Measurements from ENCODE around the gene NKX2-4.

Gene NKX2-4

GRCh38 chr20:21395051-21395665, 2.2 kb downstream of the NKX2-4 start:
- intact Hi-C loops (cut with DNase I), result no loop called here
- DNase-seq, result no peak

GRCh38 chr20:21394551-21394950, 2.8 kb downstream of the NKX2-4 start:
- intact Hi-C loops (cut with DNase I), result no loop called here
- DNase-seq, result no peak

DNA sequence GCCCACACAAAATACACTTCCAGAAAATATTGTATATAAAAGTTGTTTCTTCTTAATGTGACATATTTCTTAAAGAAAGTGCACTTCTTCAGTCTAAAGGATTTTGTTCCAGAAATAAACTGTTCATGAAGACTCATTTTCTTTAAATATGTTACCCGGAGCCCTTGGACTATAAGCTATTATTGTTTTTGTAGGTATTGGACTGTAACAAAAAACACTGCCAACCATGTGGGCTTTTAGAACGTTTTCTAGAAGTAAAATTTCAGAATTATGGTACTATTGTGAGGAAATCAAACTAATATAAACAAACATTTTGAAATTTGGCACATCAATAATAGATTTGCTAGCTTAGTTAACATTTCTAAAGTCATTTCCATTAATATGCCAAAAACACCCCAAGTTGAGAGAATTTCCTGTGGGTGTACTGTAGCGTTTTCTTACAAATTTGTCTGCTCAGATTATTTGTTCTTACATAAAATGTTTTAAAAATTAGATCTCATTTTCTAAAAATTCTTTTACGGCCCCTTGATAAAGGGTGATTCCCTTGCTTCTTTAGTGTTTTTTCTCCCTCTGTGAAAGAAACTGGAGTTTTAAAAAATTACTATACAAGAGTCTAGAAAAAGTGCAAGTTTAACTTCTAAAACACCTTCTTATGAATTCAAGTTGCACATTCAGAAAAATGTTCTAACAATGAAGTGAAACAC, 3.4 kb downstream of the NKX2-4 start:
- intact Hi-C loops (cut with DNase I), result no loop called here
- no peak for DNase-seq

DNA sequence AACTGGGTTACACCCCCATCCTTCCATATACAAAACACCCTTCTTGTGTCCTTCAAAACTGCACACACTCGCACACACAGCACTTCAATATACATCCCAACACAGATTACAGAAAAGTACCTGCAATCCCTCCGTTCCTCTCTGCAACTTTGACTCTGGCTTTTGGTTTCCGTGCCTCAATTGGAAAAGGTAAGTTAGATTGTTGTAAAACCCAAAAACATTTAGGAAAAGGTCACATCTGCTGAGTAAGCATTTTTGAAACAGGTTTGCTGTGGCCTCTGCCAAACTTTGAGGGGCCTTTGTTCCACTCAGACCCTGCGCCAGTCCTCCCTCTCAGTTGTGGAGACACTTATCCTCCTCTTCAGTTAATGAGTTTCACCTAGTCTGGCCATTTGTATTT, 4.2 kb downstream of the NKX2-4 start:
- intact Hi-C loops (cut with DNase I), result no loop called here
- no peak for DNase-seq

- intact Hi-C loops (cut with DNase I), result no loop called here
- no peak for DNase-seq
These were observed 5.4 kb downstream of the NKX2-4 start for GRCh38 chr20:21391972-21392352.

DNA sequence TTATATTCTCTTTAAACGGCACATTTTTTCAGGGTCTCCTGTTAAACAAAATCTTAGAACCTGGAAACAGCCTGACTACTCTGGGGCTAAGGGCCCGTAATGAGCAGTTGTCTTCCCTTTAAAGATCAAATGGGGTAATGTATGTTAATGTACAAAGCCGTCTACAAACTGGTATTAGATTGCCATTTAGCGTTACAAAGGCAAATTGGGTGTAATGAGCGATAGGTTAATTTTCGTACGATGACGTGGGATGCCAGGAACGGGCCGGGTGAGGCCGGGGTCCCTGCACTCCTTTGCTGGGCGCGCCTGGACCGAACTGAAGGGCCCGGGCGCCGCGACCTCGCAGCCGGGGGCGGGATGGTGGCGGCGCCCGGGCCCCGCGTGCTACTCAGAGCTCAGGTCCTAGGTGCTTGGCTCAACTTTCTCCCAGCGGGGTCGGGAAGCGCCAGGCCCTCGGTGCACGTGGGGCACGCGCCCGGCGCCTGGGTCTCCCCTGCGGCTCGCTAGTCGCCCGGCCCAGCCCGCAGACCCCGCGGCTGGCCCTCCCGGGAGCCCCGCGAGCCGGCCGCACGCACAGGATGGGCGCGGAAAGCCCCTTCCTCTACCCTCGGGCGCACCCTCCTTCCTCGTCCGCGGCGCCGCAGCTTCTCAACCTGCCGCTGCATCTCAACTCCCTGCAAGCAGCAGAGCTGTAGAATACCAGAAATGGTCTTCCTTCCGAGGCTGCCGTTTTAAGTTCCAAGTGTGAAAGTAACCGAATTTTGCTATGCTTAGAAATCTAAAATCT, 5.9 kb downstream of the NKX2-4 start:
- intact Hi-C loops (cut with DNase I), result no loop called here
- peak in 2 of 10 donors; percentile 43 to 65 for DNase-seq

GRCh38 chr20:21390768-21391167, 6.6 kb downstream of the NKX2-4 start:
- intact Hi-C loops (cut with DNase I), result no loop called here
- no peak for DNase-seq

- intact Hi-C loops (cut with DNase I), result no loop called here
- DNase-seq, result no peak
These were observed 8.0 kb downstream of the NKX2-4 start for GRCh38 chr20:21389368-21389767.

DNA sequence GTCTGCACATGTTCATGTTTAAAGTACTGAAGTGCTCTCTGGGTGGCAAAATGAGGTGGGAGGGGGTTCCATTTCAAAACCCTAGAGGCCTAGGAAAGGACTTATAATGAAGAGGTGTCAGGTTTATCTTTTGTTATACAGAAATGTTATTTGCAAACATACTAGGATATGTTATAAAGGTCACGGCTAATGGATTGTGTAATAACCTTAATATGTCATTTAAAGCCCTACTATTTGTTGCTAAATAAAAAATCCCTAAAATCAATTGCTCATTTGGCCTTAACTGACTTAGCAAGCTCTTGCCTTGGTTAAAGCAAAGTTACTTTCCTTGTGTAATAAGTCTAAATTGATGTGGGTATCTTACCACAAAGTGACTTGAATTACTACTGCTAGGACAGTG, 8.8 kb downstream of the NKX2-4 start:
- intact Hi-C loops (cut with DNase I), result no loop called here

DNA sequence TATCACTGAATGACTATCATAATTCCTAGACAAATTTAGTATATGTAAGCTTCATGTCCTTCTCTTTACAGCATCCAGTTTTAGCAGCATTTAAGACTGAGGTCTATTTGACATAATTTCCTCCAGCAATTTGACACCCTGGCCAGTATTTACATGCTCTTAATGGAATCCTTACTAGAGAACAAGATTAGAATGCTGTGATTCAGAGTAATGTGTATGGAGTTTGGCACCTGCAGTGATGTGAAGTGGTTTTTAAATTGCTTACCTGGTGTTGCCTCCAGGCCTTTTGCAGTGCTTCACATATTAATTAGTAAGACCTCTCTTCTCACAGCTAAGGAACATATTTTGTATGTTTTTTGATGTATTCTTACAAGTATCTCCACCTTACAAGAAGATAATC, 9.8 kb downstream of the NKX2-4 start:
- no peak for DNase-seq
- intact Hi-C loops (cut with DNase I), result no loop called here

More for the DNA sequence above, 8.8 kb downstream of the NKX2-4 start:
- DNase-seq, result no peak

- intact Hi-C loops (cut with DNase I), result no loop called here
- no peak for DNase-seq
These were observed 11.2 kb downstream of the NKX2-4 start for GRCh38 chr20:21386111-21386510.

DNA sequence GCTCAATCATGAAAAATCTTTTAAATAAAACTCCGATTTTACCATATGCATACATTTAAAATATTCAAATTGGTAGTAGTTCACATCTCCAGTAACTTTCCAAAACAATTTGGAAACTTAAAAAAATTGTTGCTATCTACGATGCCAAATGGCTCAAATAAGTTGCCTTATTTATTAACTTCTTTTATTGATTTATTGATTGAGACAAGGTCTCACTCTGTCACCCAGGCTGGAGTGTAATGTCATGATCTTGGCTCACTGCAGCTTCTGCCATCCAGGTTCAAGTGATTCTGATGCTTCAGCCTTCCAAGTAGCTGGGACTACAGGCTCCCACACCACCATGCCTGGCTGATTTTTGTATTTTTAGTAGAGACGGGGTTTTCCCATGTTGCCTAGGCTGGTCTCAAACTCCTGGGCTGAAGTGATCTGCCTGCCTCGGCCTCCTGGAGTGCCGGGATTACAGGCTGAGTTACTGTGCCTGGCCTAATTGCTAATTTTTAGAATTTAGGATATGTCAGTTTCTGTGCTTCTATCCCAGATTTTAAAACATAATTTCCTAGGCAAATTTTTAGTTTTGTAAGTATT, 12.9 kb downstream of the NKX2-4 start:
- no peak for DNase-seq
- intact Hi-C loops (cut with DNase I), result no loop called here

DNA sequence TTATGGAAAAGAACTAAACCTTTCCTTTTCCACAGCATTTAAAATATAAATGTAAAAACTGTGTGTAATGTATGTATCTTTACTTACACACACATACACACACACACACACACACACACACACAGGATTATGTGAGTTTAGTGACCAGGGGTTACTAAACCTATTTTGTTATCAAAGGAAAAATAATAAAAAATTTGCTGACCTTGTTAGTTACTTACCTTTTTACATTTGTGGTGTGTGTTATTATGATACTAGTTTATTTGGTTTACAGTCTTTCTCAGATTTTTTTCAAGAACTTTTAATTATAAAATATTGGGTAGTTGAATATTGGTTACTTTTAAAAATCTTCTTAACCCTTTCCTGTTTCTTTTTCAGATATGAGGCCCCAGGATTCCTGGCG, 15.7 kb downstream of the NKX2-4 start:
- intact Hi-C loops (cut with DNase I), result no loop called here
- DNase-seq, result no peak

DNA sequence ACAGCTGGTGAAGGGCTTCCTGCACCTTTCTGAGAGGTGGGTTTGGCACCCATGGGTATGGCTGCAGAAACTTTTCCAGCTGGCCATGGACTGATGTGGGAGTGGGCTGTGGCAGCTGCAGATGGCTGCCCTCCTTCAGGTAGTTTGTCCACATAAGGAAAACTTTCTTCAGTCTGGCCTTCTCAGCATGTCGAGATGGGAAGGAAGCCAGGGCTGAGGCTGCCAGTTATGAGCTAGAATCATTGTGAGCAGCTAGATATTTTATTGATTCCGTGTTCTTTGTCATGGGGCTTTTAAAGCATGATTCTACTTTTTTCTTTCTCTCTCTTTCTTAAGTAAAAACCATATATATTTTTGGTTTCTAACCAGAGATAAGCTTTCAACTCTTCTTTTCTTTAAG, 16.6 kb downstream of the NKX2-4 start:
- intact Hi-C loops (cut with DNase I), result no loop called here
- peak in 1 of 10 donors; percentile 45 for DNase-seq

DNA sequence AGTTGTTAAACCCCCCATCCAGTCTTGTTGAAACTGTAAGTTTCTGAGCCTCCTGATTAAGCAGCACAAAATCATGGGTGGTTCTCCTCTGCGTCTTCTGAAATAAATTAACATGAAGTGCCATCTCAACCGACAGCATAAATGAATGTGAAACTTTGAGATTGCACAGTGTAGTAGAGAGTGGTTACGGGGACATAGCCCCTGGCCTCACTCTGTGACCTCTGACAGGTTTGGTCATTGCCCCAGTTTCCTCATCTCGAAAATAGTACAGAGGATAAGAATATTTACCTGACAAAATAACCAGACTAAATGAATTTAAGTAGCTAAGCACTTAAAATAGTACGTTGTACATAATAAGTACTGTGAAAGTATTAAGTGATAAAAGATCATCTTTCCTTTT, 19.1 kb downstream of the NKX2-4 start:
- intact Hi-C loops (cut with DNase I), result no loop called here
- no peak for DNase-seq

DNA sequence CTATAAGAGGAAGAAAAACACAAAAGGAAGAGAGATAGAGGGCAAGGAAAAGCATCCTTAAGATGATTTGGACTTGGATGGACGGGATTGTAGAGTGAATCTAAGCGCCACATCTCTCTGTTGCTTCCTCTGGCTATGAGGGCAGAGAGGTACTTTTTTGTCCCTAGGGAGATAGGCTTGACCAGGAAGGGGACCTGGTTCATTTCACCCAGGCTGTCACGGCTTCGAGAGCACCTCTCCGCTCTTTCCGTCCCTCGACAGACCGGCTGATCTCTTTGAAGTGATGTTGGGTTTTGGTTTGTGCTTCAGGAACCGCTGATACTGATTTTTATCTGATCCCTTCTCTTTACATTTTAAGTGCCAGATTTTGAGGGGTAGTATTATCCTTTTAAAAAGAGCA, 19.6 kb downstream of the NKX2-4 start:
- no peak for DNase-seq
- intact Hi-C loops (cut with DNase I), result no loop called here

GRCh38 chr20:21376626-21377025, 20.7 kb downstream of the NKX2-4 start:
- no peak for DNase-seq
- intact Hi-C loops (cut with DNase I), result no loop called here

GRCh38 chr20:21373436-21373835, 23.9 kb downstream of the NKX2-4 start:
- no peak for DNase-seq
- intact Hi-C loops (cut with DNase I), result no loop called here

- intact Hi-C loops (cut with DNase I), result no loop called here
- no peak for DNase-seq
These were observed 25.3 kb downstream of the NKX2-4 start for GRCh38 chr20:21372016-21372415.

- no peak for DNase-seq
- intact Hi-C loops (cut with DNase I), result no loop called here
These were observed 26.1 kb downstream of the NKX2-4 start for GRCh38 chr20:21371193-21371592.

DNA sequence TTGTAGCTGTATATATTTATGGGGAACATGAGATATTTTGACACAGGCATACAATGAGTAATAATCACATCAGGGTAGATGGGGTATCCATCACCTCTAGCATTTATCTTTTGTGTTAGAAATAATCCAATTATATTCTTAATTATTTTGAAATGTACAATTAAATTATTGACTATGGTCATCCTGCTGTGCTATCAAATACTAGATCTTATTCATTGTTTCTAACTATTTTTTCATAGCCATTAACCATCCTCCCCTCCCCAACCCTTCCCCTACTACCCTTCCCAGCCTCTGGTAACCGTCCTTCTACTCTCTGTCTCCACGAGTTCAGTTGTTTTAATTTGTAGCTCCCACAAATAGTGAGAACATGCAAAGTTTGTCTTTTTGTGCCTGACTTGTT, 28.5 kb downstream of the NKX2-4 start:
- DNase-seq, result no peak
- intact Hi-C loops (cut with DNase I), result no loop called here
